CD4-positive, alpha-beta T cell treated with Interleukin-2 at 100 ng/mL for 4 hours (primary cell): Measurements from ENCODE around the gene LYSMD2.

Experiments
- DNase-seq: peaks from one replicate; pipeline ENCODE4 v3.0.0-alpha.2; 2020; ENCODE audit warnings: low spot score

The LYSMD2 gene

GRCh38 chr15:51751697-51752683 is 14.5 kb upstream of the LYSMD2 start:
- DNase-seq, result no peak

GRCh38 chr15:51750792-51751696 is 13.6 kb upstream of the LYSMD2 start, which contains the start of gene TMOD2:
Gene TMOD2, plus strand, starts transcription at chr15:51751597. Its CDS starts 14,845 bp downstream, at chr15:51766442.
- peak; percentile 47 for DNase-seq

- DNase-seq, result no peak
These were observed 12.7 kb upstream of the LYSMD2 start for GRCh38 chr15:51750186-51750585.

GRCh38 chr15:51749307-51749706 is 11.9 kb upstream of the LYSMD2 start:
- no peak for DNase-seq

- no peak for DNase-seq
These were observed 1.7 kb upstream of the LYSMD2 start for GRCh38 chr15:51739061-51739712.

GRCh38 chr15:51738553-51738952 is 1.1 kb upstream of the LYSMD2 start:
- DNase-seq, result no peak

GRCh38 chr15:51736751-51737521 is 519 bp downstream of the LYSMD2 start:
- peak; percentile 81 for DNase-seq

GRCh38 chr15:51736069-51736468 is 1.4 kb downstream of the LYSMD2 start:
- DNase-seq, result peak; percentile 26

- DNase-seq, result peak; percentile 67
These were observed 2.0 kb downstream of the LYSMD2 start for GRCh38 chr15:51735228-51736010.

GRCh38 chr15:51732646-51733045 is 4.8 kb downstream of the LYSMD2 start:
- DNase-seq, result no peak

- DNase-seq, result peak; percentile 62
These were observed 5.7 kb downstream of the LYSMD2 start for GRCh38 chr15:51731549-51732267.

GRCh38 chr15:51727141-51727897 is 10.1 kb downstream of the LYSMD2 start:
- peak; percentile 59 for DNase-seq

GRCh38 chr15:51726302-51727073 is 11.0 kb downstream of the LYSMD2 start:
- peak; percentile 57 for DNase-seq

- no peak for DNase-seq
These were observed 12.8 kb downstream of the LYSMD2 start for GRCh38 chr15:51724673-51725072.

- DNase-seq, result no peak
These were observed 13.3 kb downstream of the LYSMD2 start for GRCh38 chr15:51724199-51724598.

GRCh38 chr15:51721199-51721960 is 16.1 kb downstream of the LYSMD2 start:
- DNase-seq, result no peak
